ENCODE data around the gene ST3GAL4. TPM values are rescaled to one million over a fixed set of nuclear protein-coding genes. Genes with fewer than 3 reads are reported as not detected.

Gene ST3GAL4
- total RNA-seq, 2 donors from 2014 or later = 27.7 to 98.0 TPM

DNA sequence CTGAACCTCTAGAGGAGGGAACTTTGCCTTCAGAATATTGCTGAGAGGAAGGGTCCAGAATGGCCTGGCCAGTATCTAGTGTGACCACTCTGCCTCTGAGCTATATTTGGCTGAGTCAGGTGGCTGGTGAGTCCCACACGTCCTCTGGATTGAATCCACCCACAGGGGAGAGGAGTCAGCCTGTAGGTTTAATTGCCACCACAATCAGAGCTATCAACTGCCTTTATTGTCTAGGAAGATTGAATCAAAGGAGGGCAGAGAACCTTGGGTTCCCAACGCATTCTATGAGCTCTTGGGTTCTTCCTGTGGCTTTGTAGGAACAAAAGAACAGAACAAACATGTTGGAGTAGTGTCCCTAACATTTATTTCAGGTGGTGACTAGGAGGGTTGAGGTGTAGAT, 67.7 kb downstream of the ST3GAL4 start:
- no peak for ATAC-seq (ENCODE audit: insufficient number of reproducible peaks, low FRiP score, low read depth)
- Histone ChIP-seq H3K27ac (no peak overlapping the region), H3K9me3 (no peaks in the 10 kb centered on the region)

DNA sequence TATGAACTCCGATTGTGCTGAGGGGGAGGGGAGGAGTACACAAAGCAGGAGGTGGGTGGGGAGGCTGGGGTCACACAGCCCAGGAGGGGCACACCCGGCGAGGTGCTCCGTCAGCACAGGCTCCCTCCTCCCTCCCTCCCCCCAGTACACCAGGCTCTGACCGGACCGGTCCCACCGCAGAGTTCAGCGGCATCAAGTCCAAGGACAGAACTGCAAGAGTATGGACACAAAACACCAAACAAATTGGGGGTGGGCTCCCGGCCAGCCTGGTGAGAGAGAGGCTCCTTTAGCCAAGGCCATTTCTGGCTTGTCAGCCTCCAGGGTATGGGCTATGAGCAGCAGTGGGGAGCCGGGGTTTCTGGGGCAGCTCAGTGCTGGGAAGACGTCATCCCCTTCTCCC, 68.3 kb downstream of the ST3GAL4 start:
- DNase-seq (ENCODE audit: low spot score) (no peak), ATAC-seq (ENCODE audit: insufficient number of reproducible peaks, low FRiP score, low read depth) (no peak)
- Histone ChIP-seq H3K4me3 (no peak overlapping the region), H3K4me1 (ENCODE audit: control insufficient read depth in 1 of 2, low read depth in 2 of 2) (peaks cover 0 to 5% of the 10 kb centered on the region in 2 donors), H3K36me3 (no peaks in the 10 kb centered on the region), H3K27me3 (replicated peaks; ENCODE audit: insufficient read depth) (no peaks in the 10 kb centered on the region), H3K9me3 (no peaks in the 10 kb centered on the region), H3K27ac (no peak overlapping the region)
- TF ChIP-seq, protein P1, sequence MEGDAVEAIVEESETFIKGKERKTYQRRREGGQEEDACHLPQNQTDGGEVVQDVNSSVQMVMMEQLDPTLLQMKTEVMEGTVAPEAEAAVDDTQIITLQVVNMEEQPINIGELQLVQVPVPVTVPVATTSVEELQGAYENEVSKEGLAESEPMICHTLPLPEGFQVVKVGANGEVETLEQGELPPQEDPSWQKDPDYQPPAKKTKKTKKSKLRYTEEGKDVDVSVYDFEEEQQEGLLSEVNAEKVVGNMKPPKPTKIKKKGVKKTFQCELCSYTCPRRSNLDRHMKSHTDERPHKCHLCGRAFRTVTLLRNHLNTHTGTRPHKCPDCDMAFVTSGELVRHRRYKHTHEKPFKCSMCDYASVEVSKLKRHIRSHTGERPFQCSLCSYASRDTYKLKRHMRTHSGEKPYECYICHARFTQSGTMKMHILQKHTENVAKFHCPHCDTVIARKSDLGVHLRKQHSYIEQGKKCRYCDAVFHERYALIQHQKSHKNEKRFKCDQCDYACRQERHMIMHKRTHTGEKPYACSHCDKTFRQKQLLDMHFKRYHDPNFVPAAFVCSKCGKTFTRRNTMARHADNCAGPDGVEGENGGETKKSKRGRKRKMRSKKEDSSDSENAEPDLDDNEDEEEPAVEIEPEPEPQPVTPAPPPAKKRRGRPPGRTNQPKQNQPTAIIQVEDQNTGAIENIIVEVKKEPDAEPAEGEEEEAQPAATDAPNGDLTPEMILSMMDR (IDR thresholded peaks at IDR 0.05) = no peak

More for the DNA sequence above, 67.7 kb downstream of the ST3GAL4 start:
- DNase-seq (ENCODE audit: low spot score) = no peak
- H3K4me3 ChIP-seq = no peak overlapping the region
- no peaks in the 10 kb centered on the region for H3K27me3 ChIP-seq (replicated peaks; ENCODE audit: insufficient read depth)
- H3K4me1 ChIP-seq (ENCODE audit: control insufficient read depth in 1 of 2, low read depth in 2 of 2) = peaks cover 0 to 5% of the 10 kb centered on the region in 2 donors
- TF ChIP-seq, protein P1 (IDR thresholded peaks at IDR 0.05) = no peak
- H3K36me3 ChIP-seq = no peaks in the 10 kb centered on the region

DNA sequence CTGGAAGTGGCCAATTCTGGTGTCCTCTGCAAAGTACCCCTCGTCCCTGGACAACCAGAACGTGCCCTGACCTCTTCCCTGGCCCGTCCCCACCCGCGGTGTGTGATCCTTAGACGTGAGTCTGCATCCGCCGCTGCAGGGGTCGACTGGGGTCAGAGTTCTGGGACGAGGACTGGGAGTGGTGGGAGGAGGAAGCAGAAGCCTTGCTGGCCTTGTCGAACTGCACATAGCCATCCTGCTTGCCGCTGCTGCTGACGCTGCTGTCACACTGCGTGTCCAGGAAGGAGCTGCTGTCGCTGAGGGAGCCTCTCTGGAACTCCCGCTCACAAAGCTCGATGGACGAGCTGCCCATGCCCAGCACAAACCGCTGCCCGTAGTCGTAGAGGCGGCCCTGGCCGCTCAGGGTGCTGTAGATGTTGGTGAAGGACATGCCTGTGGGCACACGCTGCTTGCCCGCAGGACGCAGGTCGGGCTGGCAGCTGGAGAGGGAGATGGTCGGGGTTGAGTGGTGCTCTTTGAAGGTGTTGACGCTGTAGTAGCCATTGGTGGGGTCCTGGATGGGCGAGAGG, 69.1 kb downstream of the ST3GAL4 start:
- ATAC-seq (ENCODE audit: insufficient number of reproducible peaks, low FRiP score, low read depth) (no peak), DNase-seq (ENCODE audit: low spot score) (no peak)
- Histone ChIP-seq H3K27ac (no peak overlapping the region), H3K4me3 (no peak overlapping the region), H3K36me3 (no peaks in the 10 kb centered on the region), H3K9me3 (no peaks in the 10 kb centered on the region), H3K27me3 (replicated peaks; ENCODE audit: insufficient read depth) (no peaks in the 10 kb centered on the region), H3K4me1 (ENCODE audit: control insufficient read depth in 1 of 2, low read depth in 2 of 2) (peaks cover 0 to 5% of the 10 kb centered on the region in 2 donors)
- TF ChIP-seq, protein P1 (IDR thresholded peaks at IDR 0.05) = no peak

DNA sequence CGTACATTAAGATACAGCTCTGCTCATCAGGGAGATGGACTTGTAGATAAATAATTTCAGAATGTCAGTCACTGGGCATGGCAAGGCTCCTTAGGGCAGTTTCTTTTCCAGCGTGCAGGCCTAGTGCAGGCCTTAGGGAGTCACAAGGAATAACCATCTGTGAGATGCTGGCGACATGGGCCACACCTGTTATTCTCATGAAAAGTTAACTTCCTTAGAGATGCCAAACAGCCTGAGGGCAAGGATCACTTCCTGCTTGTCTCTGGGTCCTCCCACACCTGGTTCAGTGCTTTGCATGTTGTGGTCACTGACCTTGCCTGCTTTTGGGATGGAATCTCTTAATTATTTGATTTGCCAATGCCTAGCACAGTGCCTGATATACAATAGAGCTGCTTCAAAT, 70.6 kb downstream of the ST3GAL4 start:
- TF ChIP-seq, protein P1 (IDR thresholded peaks at IDR 0.05) = no peak
- no peak for ATAC-seq (ENCODE audit: insufficient number of reproducible peaks, low FRiP score, low read depth)
- Histone ChIP-seq H3K9me3 (no peaks in the 10 kb centered on the region), H3K36me3 (no peaks in the 10 kb centered on the region), H3K27ac (no peak overlapping the region), H3K4me3 (no peak overlapping the region), H3K4me1 (ENCODE audit: control insufficient read depth in 1 of 2, low read depth in 2 of 2) (peaks cover 0 to 5% of the 10 kb centered on the region in 2 donors), H3K27me3 (replicated peaks; ENCODE audit: insufficient read depth) (no peaks in the 10 kb centered on the region)
- DNase-seq (ENCODE audit: low spot score) = no peak

DNA sequence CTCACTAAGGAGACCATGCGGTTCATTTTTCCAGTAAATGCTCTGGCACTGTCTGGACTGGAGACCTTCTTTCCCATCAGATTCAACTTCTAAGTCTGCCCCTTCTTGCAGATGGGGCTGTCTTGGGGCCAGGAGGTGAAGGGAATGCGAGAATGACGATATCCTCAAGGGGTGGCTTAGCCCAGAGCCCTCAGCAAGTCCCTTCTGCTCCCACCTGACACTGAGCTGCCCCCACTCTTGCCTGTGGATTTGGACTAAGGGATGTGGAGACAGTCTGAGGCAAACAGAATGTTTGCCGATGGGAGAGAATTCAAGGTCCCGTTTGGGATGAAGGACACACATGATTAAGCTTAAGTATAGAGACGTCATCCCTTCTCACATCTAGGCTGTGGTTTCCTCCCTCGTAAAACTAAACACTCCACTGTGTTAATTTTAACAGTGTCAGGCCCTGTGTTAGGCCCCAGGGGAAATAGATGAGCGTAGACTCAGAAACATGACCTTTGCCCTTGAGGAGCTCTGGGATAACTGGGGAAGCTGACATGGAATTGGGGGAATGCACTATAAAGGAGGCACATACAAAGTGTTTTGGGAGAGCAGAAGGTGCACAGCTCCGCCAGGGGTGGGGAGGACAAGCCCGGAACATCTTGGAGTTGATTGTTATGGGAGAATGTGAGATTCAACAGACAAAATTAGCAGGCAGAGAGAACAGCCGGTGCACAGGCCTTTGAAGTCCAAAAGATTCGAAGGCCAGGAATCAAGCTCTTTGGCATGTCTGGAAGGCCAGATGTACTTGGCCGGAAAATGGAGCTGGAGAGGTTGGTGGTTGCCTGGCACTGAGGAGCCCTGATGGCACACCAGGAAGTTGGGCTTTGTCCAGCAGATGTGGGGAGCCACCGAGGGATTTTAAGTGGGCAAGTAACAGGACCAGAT, 71.6 kb downstream of the ST3GAL4 start:
- Histone ChIP-seq H3K36me3 (no peaks in the 10 kb centered on the region), H3K4me1 (ENCODE audit: control insufficient read depth in 1 of 2, low read depth in 2 of 2) (peaks cover 6 to 12% of the 10 kb centered on the region in 2 donors), H3K27me3 (replicated peaks; ENCODE audit: insufficient read depth) (no peaks in the 10 kb centered on the region), H3K27ac (no peak overlapping the region), H3K9me3 (no peaks in the 10 kb centered on the region), H3K4me3 (no peak overlapping the region)
- ATAC-seq (ENCODE audit: insufficient number of reproducible peaks, low FRiP score, low read depth) = no peak
- DNase-seq (ENCODE audit: low spot score) = no peak
- TF ChIP-seq, protein P1 (IDR thresholded peaks at IDR 0.05) = no peak
